Loucy (cell line): ENCODE measurements around the gene CRAT.

Experiments used
- CTCF ChIP-seq: fragments of 200-600 bp; sonication (generic); conservative IDR thresholded peaks from 2 replicates; pipeline ENCODE4 v1.5.1; 2014; ENCODE audit warnings: mild to moderate bottlenecking, antibody characterized with exemption, low read length
- EZH2phosphoT487 ChIP-seq: fragments of 200-600 bp; IDR thresholded peaks from 2 replicates; pipeline ENCODE4 v1.6.1; 2018; ENCODE audit warnings: antibody characterized with exemption, mild to moderate bottlenecking, moderate library complexity, borderline replicate concordance

GRCh38 chr9:129109952-129110739 is 447 bp downstream of the CRAT start:
- TF ChIP-seq CTCF (no peak), EZH2phosphoT487 (no peak)
